ENCODE results near the gene CTNND2. TPM values are rescaled to one million over a fixed set of nuclear protein-coding genes. Genes with fewer than 3 reads are reported as not detected.

Gene CTNND2
- total RNA-seq, 6 donors from 2014 or later: 1.1 to 12.4 (median 3.2) TPM

GRCh38 chr5:11504065-11504885 lies 400.0 kb downstream of the CTNND2 start:
- ATAC-seq (ENCODE audit: low FRiP score in 2 of 2): peak in 1 of 2 donors; percentile 16
- H3K27ac ChIP-seq: no peak overlapping the region
- TF ChIP-seq, protein P1, sequence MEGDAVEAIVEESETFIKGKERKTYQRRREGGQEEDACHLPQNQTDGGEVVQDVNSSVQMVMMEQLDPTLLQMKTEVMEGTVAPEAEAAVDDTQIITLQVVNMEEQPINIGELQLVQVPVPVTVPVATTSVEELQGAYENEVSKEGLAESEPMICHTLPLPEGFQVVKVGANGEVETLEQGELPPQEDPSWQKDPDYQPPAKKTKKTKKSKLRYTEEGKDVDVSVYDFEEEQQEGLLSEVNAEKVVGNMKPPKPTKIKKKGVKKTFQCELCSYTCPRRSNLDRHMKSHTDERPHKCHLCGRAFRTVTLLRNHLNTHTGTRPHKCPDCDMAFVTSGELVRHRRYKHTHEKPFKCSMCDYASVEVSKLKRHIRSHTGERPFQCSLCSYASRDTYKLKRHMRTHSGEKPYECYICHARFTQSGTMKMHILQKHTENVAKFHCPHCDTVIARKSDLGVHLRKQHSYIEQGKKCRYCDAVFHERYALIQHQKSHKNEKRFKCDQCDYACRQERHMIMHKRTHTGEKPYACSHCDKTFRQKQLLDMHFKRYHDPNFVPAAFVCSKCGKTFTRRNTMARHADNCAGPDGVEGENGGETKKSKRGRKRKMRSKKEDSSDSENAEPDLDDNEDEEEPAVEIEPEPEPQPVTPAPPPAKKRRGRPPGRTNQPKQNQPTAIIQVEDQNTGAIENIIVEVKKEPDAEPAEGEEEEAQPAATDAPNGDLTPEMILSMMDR (IDR thresholded peaks at IDR 0.05): no peak
- TF ChIP-seq POLR2A (IDR thresholded peaks at IDR 0.05): no peak

GRCh38 chr5:11502783-11503182 lies 401.5 kb downstream of the CTNND2 start:
- 92 to 95% methylated on average over 2 of the region's 2 CpGs for WGBS, 2 donors

More at GRCh38 chr5:11504065-11504885, 400.0 kb downstream of the CTNND2 start:
- 84 to 92% methylated on average over 9 to 12 of the region's 12 CpGs for WGBS, 2 donors
- Histone ChIP-seq H3K27me3 (no peaks in the 10 kb centered on the region), H3K4me1 (no peaks in the 10 kb centered on the region), H3K36me3 (no peaks in the 10 kb centered on the region), H3K9me3 (no peaks in the 10 kb centered on the region), H3K4me3 (no peak overlapping the region)
- DNase-seq: peak in 1 of 2 donors; percentile 1

DNA sequence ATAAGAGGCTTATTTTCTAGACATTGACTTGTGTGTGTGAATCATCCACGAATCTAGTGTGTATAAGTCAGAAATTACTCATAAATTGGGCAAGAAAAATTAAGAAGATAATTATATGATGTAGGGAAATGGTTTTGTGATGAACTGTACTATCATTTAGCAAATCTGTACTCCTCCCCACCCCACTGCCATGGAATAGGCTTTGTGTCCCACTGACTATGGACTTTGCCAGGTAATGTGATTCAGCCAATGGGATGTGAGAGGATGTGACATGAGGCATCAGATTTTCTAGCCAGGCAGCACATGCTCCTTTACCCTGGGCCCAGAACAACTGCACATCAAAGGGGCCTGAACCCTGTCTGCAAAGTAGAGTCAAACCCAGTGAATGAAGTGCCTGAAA lies 406.6 kb downstream of the CTNND2 start:
- no peak for ATAC-seq (ENCODE audit: low FRiP score in 2 of 2)
- 95 to 100% methylated on average over 1 of the region's 1 CpG for WGBS, 2 donors

More at GRCh38 chr5:11502783-11503182, 401.5 kb downstream of the CTNND2 start:
- DNase-seq (no peak), ATAC-seq (ENCODE audit: low FRiP score in 2 of 2) (no peak)
- Histone ChIP-seq H3K36me3 (no peaks in the 10 kb centered on the region), H3K4me3 (no peak overlapping the region), H3K9me3 (no peaks in the 10 kb centered on the region), H3K4me1 (no peaks in the 10 kb centered on the region), H3K27me3 (no peaks in the 10 kb centered on the region), H3K27ac (no peak overlapping the region)
- TF ChIP-seq EP300 (IDR thresholded peaks at IDR 0.05): no peak
- TF ChIP-seq, protein P1 (IDR thresholded peaks at IDR 0.05): no peak
- no peak for TF ChIP-seq POLR2A (IDR thresholded peaks at IDR 0.05)
- TF ChIP-seq POLR2AphosphoS5 (IDR thresholded peaks at IDR 0.05): no peak

DNA sequence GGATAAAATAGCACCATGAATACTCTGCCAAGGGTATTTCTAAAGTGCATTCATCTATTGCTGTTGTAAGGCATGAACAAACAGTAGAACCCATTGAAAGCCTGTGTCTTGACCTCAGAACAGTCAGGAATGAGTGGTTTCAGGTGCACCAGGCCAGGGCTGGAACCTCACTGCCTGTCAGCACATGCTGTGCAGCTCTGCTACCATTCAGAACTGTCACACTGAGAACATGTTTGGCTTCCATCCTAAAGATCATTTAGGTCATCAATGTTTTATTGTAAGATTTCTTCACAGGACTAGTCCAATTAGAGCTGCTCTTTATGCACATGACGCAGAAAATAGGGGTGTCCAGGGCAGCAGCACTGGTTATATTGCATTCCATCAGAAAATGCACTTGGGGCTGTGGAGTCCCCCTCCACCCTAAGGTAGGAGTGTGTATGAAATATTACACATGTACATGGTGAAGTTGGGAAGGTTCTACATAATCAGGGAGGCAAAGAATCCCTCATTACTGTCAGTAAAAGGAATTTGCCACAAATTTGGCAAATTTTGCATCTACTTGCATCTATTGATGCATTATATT lies 408.0 kb downstream of the CTNND2 start:
- Histone ChIP-seq H3K4me1 (no peaks in the 10 kb centered on the region), H3K36me3 (no peaks in the 10 kb centered on the region), H3K27me3 (no peaks in the 10 kb centered on the region), H3K27ac (no peak overlapping the region), H3K4me3 (no peak overlapping the region), H3K9me3 (no peaks in the 10 kb centered on the region)
- ATAC-seq (ENCODE audit: low FRiP score in 2 of 2) (peak in 1 of 2 donors; percentile 16), DNase-seq (peak in 1 of 2 donors; percentile 29)
- WGBS, 2 donors: 85 to 100% methylated on average over 1 of the region's 1 CpG
- TF ChIP-seq POLR2A (IDR thresholded peaks at IDR 0.05) (no peak), POLR2AphosphoS5 (IDR thresholded peaks at IDR 0.05) (no peak), EP300 (IDR thresholded peaks at IDR 0.05) (no peak)
- TF ChIP-seq, protein P1 (IDR thresholded peaks at IDR 0.05): no peak

More for the DNA sequence above, 406.6 kb downstream of the CTNND2 start:
- no peaks in the 10 kb centered on the region for H3K27me3 ChIP-seq
- DNase-seq: no peak
- no peaks in the 10 kb centered on the region for H3K4me1 ChIP-seq
- no peaks in the 10 kb centered on the region for H3K36me3 ChIP-seq
- H3K27ac ChIP-seq: no peak overlapping the region
- TF ChIP-seq POLR2AphosphoS5 (IDR thresholded peaks at IDR 0.05) (no peak), POLR2A (IDR thresholded peaks at IDR 0.05) (no peak), EP300 (IDR thresholded peaks at IDR 0.05) (no peak)
- TF ChIP-seq, protein P1 (IDR thresholded peaks at IDR 0.05): no peak
- H3K9me3 ChIP-seq: no peaks in the 10 kb centered on the region
- no peak overlapping the region for H3K4me3 ChIP-seq
